VCaP (cell line): ENCODE results near the gene DIP2C.
"Not testable (repeated sequence)": the region's sequence is repeated elsewhere in the genome, so short reads cannot be mapped to it uniquely, and the experiment has no call there.

Source experiments
- H3K27ac ChIP-seq: fragments of 450-650 bp; 2 replicates; pipeline ENCODE4 v1.5.1; 2017
- TF ChIP-seq, protein P1 (sequence below): fragments of 450-650 bp; conservative IDR thresholded peaks from 2 replicates; pipeline ENCODE4 v1.5.1; 2017; ENCODE audit warnings: mild to moderate bottlenecking, moderate library complexity

Gene DIP2C

DNA sequence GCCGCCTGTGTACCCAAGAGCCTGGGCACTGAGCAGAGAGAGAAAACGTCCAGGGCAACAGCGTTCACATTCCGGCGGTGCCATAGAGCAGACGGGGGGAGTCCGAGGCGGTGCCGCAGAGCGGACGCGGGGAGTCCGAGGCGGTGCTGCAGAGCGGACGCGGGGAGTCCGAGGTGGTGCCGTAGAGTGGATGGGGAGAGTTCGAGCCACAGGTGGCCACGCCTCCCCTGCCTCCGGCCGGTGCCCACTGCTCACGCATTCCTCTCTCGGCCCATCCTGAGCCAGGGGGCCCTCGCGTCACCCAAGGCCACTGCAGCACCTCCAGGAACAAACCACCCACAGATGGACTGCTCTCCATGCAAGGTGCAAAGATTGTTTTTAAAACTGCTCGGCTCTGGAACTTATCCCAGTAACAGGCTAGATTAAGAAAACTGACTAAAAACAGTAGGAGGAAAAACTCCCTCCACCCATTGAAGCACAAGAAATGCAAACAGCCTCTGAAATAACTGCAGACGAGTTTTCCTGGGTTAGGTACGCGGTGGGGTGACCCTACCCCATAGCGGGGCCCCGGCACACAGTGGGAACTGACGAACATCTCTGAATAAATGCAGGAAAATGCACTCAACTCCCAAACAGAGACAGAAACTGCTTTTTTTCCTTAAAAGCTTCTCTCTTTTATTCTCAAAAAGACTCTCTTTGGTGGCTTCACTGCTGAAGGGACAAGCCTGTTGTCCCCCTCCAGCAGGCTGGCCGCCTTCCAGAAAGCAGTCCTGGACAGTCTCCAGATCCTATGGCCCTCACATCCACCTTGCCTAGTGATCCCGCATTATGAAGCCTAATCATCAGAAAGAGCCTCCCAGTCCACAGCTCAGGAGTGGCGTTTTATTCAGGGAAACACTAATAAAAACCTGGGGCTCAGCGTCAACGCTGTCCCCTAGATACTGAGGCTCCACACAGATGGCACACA lies 55.9 kb downstream of the DIP2C start:
- TF ChIP-seq, protein P1, sequence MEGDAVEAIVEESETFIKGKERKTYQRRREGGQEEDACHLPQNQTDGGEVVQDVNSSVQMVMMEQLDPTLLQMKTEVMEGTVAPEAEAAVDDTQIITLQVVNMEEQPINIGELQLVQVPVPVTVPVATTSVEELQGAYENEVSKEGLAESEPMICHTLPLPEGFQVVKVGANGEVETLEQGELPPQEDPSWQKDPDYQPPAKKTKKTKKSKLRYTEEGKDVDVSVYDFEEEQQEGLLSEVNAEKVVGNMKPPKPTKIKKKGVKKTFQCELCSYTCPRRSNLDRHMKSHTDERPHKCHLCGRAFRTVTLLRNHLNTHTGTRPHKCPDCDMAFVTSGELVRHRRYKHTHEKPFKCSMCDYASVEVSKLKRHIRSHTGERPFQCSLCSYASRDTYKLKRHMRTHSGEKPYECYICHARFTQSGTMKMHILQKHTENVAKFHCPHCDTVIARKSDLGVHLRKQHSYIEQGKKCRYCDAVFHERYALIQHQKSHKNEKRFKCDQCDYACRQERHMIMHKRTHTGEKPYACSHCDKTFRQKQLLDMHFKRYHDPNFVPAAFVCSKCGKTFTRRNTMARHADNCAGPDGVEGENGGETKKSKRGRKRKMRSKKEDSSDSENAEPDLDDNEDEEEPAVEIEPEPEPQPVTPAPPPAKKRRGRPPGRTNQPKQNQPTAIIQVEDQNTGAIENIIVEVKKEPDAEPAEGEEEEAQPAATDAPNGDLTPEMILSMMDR: no peak
- H3K27ac ChIP-seq: peak overlapping the region; percentile 34; the same call in 1 of the 2 replicates

DNA sequence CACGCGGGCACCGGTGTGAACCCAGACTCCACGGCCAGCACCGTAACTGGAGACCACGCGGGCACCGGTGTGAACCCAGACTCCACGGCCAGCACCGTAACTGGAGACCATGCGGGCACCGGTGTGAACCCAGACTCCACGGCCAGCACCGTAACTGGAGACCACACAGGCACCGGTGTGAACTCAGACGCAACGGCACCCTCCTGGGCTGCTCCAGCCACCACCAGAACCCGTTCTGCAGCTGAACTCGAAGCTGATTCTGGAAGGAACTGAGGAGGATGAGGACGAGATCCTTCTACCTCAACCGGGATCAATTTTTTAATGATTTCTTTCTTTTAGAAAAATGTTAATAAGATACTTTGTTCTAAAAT lies 56.7 kb downstream of the DIP2C start:
- H3K27ac ChIP-seq: not testable (repeated sequence)

DNA sequence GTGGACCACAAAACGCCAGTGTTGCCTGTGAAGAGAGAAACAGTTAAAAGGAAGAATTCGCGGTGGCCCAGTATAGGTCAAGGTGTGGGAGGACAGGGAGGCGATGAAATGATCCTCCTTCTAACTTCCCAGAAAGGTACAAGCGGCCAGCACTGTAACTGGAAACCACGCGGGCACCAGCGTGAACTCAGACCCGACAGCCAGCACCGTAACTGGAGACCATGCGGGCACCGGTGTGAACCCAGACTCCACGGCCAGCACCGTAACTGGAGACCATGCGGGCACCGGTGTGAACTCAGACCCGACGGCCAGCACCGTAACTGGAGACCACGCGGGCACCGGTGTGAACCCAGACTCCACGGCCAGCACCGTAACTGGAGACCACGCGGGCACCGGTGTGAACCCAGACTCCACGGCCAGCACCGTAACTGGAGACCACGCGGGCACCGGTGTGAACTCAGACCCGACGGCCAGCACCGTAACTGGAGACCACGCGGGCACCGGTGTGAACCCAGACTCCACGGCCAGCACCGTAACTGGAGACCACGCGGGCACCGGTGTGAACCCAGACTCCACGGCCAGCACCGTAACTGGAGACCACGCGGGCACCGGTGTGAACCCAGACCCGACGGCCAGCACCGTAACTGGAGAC lies 57.2 kb downstream of the DIP2C start:
- not testable (repeated sequence) for H3K27ac ChIP-seq

DNA sequence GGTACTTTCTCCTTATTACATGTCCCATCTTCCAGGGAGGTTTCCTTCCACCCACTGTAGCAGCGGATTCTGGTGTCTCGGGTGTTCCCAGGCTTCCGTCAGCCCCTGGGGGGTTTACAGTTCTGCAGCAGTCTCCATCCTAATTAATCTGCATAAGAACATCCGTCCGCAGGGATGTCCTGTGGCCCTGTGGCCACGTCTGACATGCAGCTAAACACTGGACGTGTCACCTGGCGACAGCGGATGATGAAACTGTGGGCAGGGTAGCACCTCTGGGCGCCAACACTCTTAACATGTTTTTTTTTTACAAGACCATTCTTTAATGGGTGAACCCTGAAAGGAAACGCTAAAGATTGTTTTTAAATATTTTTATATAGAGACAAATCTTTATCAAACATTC lies 58.2 kb downstream of the DIP2C start:
- no peak overlapping the region for H3K27ac ChIP-seq
- TF ChIP-seq, protein P1: no peak

DNA sequence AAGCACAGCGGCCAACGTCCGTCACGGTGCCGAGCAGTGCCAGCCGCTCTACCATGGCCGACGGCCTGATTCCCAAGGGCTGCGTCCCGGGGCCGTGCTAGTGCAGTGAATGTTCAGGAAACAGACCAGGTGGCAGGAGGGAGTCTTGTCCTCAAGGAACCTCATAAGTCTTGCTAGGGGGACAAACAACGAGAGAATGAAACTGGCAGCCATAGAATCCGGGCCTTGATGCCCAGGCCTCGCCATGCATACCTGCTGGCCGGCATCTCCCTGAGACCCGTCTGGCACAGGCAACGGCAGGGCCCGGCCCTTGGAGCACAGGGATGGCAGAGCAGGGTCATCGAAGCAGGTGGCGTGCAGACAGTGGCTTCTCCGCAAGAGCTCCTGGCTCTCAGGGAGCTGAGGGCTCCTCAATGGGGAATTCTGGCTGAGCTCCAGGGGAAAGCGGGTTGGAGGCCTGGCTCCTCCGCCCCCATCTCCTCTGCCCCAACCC lies 58.8 kb downstream of the DIP2C start:
- TF ChIP-seq, protein P1: no peak
- no peak overlapping the region for H3K27ac ChIP-seq

DNA sequence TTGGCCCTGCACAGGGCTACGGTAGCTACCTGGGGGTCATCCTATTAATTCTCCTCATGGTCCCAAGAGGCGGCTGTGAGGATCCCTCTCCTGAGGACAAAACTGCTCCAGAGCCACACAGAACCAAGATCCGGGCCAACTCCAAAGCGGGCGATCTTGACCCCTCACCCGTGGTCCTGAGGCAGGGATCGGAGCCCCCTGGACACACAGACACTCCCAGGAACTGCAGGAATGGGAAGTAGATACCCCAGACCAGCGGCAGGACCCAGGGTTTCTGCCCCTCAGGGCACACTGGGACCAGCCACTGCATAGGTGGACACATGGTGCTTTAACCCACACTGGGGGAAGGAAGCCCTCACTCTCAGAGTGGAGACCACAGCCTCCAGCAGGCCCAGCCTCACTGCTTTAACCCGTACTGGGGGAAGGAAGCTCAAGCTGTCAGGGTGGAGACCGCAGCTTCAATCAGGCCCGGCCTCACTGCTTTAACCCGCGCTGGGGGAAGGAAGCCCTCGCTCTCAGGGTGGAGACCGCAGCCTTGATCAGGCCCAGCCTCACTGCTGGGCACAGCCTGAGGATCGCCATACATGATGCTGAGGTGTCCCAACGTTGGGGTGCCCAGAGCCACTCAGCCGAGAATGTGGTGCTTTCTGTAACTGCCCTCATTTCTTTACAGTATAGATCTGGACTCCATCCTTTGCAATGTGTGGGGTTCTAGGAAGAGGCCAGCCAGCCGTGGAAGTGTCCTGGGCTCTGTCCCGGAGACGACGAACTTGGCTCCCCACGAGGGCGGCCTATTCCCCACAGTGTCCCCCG lies 60.1 kb downstream of the DIP2C start:
- TF ChIP-seq, protein P1: no peak
- H3K27ac ChIP-seq: no peak overlapping the region

DNA sequence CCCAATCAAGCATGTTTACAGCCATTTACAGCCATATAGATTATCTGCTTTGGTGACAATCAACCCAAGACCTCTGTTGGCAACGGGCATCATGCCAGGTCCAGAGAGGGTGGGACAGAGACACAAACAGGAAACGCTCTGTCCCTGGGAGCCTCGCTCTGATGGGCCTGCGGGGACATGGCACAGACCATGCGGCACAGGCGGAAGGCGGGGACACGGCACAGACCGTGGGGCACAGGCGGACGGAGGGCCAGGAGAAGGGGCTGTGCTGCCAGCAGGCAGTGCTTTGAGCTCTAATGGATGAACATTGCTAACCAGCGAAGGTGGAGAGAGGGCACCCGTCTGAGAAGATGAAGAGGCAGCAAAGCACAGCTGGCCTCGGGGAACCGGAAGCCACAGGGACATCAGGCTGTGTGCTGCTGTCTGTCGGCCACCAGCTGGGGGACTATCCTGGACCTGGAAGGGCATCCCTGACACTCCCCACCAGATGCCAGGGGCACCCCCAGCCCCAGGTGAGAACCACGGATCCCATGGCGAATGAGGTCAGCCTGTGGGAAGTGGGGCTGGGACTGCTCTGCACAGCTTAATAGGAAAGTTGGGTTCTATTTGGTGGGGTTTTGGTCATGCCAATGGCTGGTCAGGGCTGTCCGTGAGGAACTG lies 61.0 kb downstream of the DIP2C start:
- no peak overlapping the region for H3K27ac ChIP-seq
- TF ChIP-seq, protein P1: no peak
